DMS53 treated with DMSO at 0.1 percent for 48 hours (cell line): ENCODE measurements around the gene OXA1L.
"Not testable (repeated sequence)": the region's sequence is repeated elsewhere in the genome, so short reads cannot be mapped to it uniquely, and the experiment has no call there.

Source experiments
- DNase-seq: peaks from one replicate; lab custom pipeline; 2025; ENCODE audit not compliant: unreplicated experiment; lab: John Stamatoyannopoulos, UW

OXA1L gene

GRCh38 chr14:22798528-22798927, 32.0 kb downstream of the OXA1L start:
- no peak for DNase-seq

GRCh38 chr14:22800346-22800745, 33.9 kb downstream of the OXA1L start:
- DNase-seq, result no peak

GRCh38 chr14:22801716-22802115, 35.2 kb downstream of the OXA1L start:
- DNase-seq, result no peak

- DNase-seq, result no peak
Observed at GRCh38 chr14:22802860-22803686, 36.6 kb downstream of the OXA1L start.

- DNase-seq, result no peak
Observed at GRCh38 chr14:22803687-22803974, 37.1 kb downstream of the OXA1L start.

GRCh38 chr14:22805235-22805634, 38.7 kb downstream of the OXA1L start:
- not testable (repeated sequence) for DNase-seq

- no peak for DNase-seq
Observed at GRCh38 chr14:22807432-22808087, 41.1 kb downstream of the OXA1L start.

GRCh38 chr14:22808388-22809209, 42.1 kb downstream of the OXA1L start:
- DNase-seq, result no peak

- DNase-seq, result no peak
Observed at GRCh38 chr14:22811722-22812121, 45.2 kb downstream of the OXA1L start.

- no peak for DNase-seq
Observed at GRCh38 chr14:22812744-22813143, 46.3 kb downstream of the OXA1L start.

GRCh38 chr14:22813145-22813544, 46.7 kb downstream of the OXA1L start:
- no peak for DNase-seq

GRCh38 chr14:22814373-22814772, 47.9 kb downstream of the OXA1L start:
- DNase-seq, result no peak

GRCh38 chr14:22814941-22815713, 48.6 kb downstream of the OXA1L start, which contains the start of gene SLC7A7:
Gene SLC7A7, minus strand, starts transcription at chr14:22815435. Its CDS starts 2,037 bp downstream, at chr14:22813398.
- no peak for DNase-seq

- DNase-seq, result peak; percentile 46
Observed at GRCh38 chr14:22819151-22819988, 52.9 kb downstream of the OXA1L start.

GRCh38 chr14:22820731-22821130, 54.2 kb downstream of the OXA1L start:
- DNase-seq, result no peak

GRCh38 chr14:22821193-22822015, 54.9 kb downstream of the OXA1L start:
- no peak for DNase-seq

- no peak for DNase-seq
Observed at GRCh38 chr14:22822016-22822570, 55.6 kb downstream of the OXA1L start.
